ENCODE results near the gene PEX14. TPM values are rescaled to one million over a fixed set of nuclear protein-coding genes. Genes with fewer than 3 reads are reported as not detected.

The PEX14 gene
- total RNA-seq, 2 donors from 2014 or later = 17.6 to 24.7 TPM

GRCh38 chr1:10659646-10660540 is 185.1 kb downstream of the PEX14 start:
- ATAC-seq = no peak
- intact Hi-C loops (cut with DNase I) = loop anchor here in 1 of 2 donors (10.0 kb wide), 1 partner anchor 135 kb away; no protein-coding TSS in a partner anchor
- no peak for DNase-seq

- intact Hi-C loops (cut with DNase I) = loop anchor here in 1 of 2 donors (10.0 kb wide), 1 partner anchor 137 kb away; no protein-coding TSS in a partner anchor
- no peak for ATAC-seq
These were observed 186.7 kb downstream of the PEX14 start for GRCh38 chr1:10661453-10661852.

GRCh38 chr1:10662090-10662688 is 187.4 kb downstream of the PEX14 start:
- no peak for ATAC-seq
- DNase-seq = no peak
- intact Hi-C loops (cut with DNase I) = loop anchor here in 1 of 2 donors (10.0 kb wide), 1 partner anchor 137 kb away; no protein-coding TSS in a partner anchor

More at GRCh38 chr1:10661453-10661852, 186.7 kb downstream of the PEX14 start:
- no peak for DNase-seq

GRCh38 chr1:10662824-10663677 is 188.3 kb downstream of the PEX14 start:
- intact Hi-C loops (cut with DNase I) = loop anchor here in 1 of 2 donors (10.0 kb wide), 1 partner anchor 138 kb away; no protein-coding TSS in a partner anchor
- ATAC-seq (no peak), DNase-seq (no peak)

GRCh38 chr1:10663678-10664035 is 188.9 kb downstream of the PEX14 start:
- DNase-seq (peak; percentile 65), ATAC-seq (peak; percentile 70 to 87)
- intact Hi-C loops (cut with DNase I) = loop anchor here in 1 of 2 donors (10.0 kb wide), 1 partner anchor 139 kb away; no protein-coding TSS in a partner anchor

GRCh38 chr1:10664251-10664650 is 189.5 kb downstream of the PEX14 start:
- no peak for DNase-seq
- peak; percentile 44 to 55 for ATAC-seq
- intact Hi-C loops (cut with DNase I) = loop anchor here in 1 of 2 donors (10.0 kb wide), 1 partner anchor 139 kb away; no protein-coding TSS in a partner anchor

- no peak for DNase-seq
- ATAC-seq = no peak
- intact Hi-C loops (cut with DNase I) = loop anchor here in 1 of 2 donors (10.0 kb wide), 1 partner anchor 140 kb away; no protein-coding TSS in a partner anchor
These were observed 190.5 kb downstream of the PEX14 start for GRCh38 chr1:10665226-10665625.

GRCh38 chr1:10665930-10666850 is 191.4 kb downstream of the PEX14 start:
- intact Hi-C loops (cut with DNase I) = loop anchor here in 1 of 2 donors (10.0 kb wide), 1 partner anchor 141 kb away; no protein-coding TSS in a partner anchor
- peak; percentile 62 to 77 for ATAC-seq

GRCh38 chr1:10667861-10668761 is 193.4 kb downstream of the PEX14 start:
- DNase-seq = no peak
- intact Hi-C loops (cut with DNase I) = loop anchor here in 1 of 2 donors (10.0 kb wide), 1 partner anchor 143 kb away; no protein-coding TSS in a partner anchor
- ATAC-seq = no peak

More at GRCh38 chr1:10665930-10666850, 191.4 kb downstream of the PEX14 start:
- peak; percentile 76 for DNase-seq

GRCh38 chr1:10669570-10669969 is 194.8 kb downstream of the PEX14 start:
- ATAC-seq (no peak), DNase-seq (no peak)
- intact Hi-C loops (cut with DNase I) = loop anchor here in 1 of 2 donors (10.0 kb wide), 1 partner anchor 145 kb away; no protein-coding TSS in a partner anchor

- intact Hi-C loops (cut with DNase I) = no loop called here
- DNase-seq (no peak), ATAC-seq (no peak)
These were observed 195.4 kb downstream of the PEX14 start for GRCh38 chr1:10670190-10670589.

- DNase-seq (no peak), ATAC-seq (no peak)
- intact Hi-C loops (cut with DNase I) = no loop called here
These were observed 196.3 kb downstream of the PEX14 start for GRCh38 chr1:10671090-10671489.

- intact Hi-C loops (cut with DNase I) = no loop called here
- DNase-seq (no peak), ATAC-seq (peak in 1 of 2 donors; percentile 36)
These were observed 197.0 kb downstream of the PEX14 start for GRCh38 chr1:10671622-10672342.

- intact Hi-C loops (cut with DNase I) = no loop called here
- DNase-seq = no peak
- no peak for ATAC-seq
These were observed 197.7 kb downstream of the PEX14 start for GRCh38 chr1:10672343-10673050.

- ATAC-seq (peak in 1 of 2 donors; percentile 21), DNase-seq (no peak)
- intact Hi-C loops (cut with DNase I) = no loop called here
These were observed 198.5 kb downstream of the PEX14 start for GRCh38 chr1:10673109-10673711.
